ENCODE results near the gene MTHFD1L.

- no peak for TF ChIP-seq EP300 (IDR thresholded peaks at IDR 0.05)
- TF ChIP-seq POLR2A (IDR thresholded peaks at IDR 0.05; ENCODE audit: low read depth) = no peak
- no peak for TF ChIP-seq CTCF (IDR thresholded peaks at IDR 0.05)
These were observed 223.5 kb downstream of the MTHFD1L start for GRCh38 chr6:151088963-151089362.
